ENCODE results near the gene ZIC1.

- TF ChIP-seq, protein P1, sequence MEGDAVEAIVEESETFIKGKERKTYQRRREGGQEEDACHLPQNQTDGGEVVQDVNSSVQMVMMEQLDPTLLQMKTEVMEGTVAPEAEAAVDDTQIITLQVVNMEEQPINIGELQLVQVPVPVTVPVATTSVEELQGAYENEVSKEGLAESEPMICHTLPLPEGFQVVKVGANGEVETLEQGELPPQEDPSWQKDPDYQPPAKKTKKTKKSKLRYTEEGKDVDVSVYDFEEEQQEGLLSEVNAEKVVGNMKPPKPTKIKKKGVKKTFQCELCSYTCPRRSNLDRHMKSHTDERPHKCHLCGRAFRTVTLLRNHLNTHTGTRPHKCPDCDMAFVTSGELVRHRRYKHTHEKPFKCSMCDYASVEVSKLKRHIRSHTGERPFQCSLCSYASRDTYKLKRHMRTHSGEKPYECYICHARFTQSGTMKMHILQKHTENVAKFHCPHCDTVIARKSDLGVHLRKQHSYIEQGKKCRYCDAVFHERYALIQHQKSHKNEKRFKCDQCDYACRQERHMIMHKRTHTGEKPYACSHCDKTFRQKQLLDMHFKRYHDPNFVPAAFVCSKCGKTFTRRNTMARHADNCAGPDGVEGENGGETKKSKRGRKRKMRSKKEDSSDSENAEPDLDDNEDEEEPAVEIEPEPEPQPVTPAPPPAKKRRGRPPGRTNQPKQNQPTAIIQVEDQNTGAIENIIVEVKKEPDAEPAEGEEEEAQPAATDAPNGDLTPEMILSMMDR (optimal IDR thresholded peaks at IDR 0.05 in 1 of 3, IDR thresholded peaks at IDR 0.05 in 1 of 3, conservative IDR thresholded peaks at IDR 0.05 in 1 of 3; ENCODE audit: extremely low read depth in 1 of 3, insufficient read depth in 2 of 3, low read length in 3 of 3): no peak
- no peak for TF ChIP-seq EZH2 (IDR thresholded peaks at IDR 0.05; ENCODE audit: low read length)
Measured at GRCh38 chr3:147384210-147385058, 24.7 kb upstream of the ZIC1 start.

All from keratinocyte (primary cell).